Activated T-helper 9 cell treated with anti-CD3 and anti-CD28 coated beads, Interleukin-2, amount 50 U/mL, for 16 hours (primary cell): ENCODE data around the gene SYCP2L.
"Not testable (repeated sequence)": the region's sequence is repeated elsewhere in the genome, so short reads cannot be mapped to it uniquely, and the experiment has no call there.

Source experiments
- DNase-seq: peaks from one replicate; pipeline ENCODE4 v3.0.0-alpha.2; 2020; ENCODE audit warnings: low read depth

The SYCP2L gene

GRCh38 chr6:10957414-10957886 is 70.6 kb downstream of the SYCP2L start:
- DNase-seq = no peak

GRCh38 chr6:10960171-10960570 is 73.3 kb downstream of the SYCP2L start:
- no peak for DNase-seq

- no peak for DNase-seq
Measured at GRCh38 chr6:10961837-10962236, 75.0 kb downstream of the SYCP2L start.

GRCh38 chr6:10962673-10963072 is 75.8 kb downstream of the SYCP2L start:
- DNase-seq = no peak

- no peak for DNase-seq
Measured at GRCh38 chr6:10963113-10963512, 76.3 kb downstream of the SYCP2L start.

GRCh38 chr6:10964684-10965083 is 77.8 kb downstream of the SYCP2L start:
- no peak for DNase-seq

- DNase-seq = no peak
Measured at GRCh38 chr6:10968776-10969175, 81.9 kb downstream of the SYCP2L start.

GRCh38 chr6:10970731-10971130 is 83.9 kb downstream of the SYCP2L start:
- DNase-seq = no peak

- DNase-seq = no peak
Measured at GRCh38 chr6:10972196-10972595, 85.3 kb downstream of the SYCP2L start.

GRCh38 chr6:10976571-10976970 is 89.7 kb downstream of the SYCP2L start:
- no peak for DNase-seq

GRCh38 chr6:10977231-10977968 is 90.5 kb downstream of the SYCP2L start:
- no peak for DNase-seq

- DNase-seq = no peak
Measured at GRCh38 chr6:10979603-10980002, 92.8 kb downstream of the SYCP2L start.

- DNase-seq = no peak
Measured at GRCh38 chr6:10981409-10981808, 94.6 kb downstream of the SYCP2L start.

GRCh38 chr6:10984959-10985358 is 98.1 kb downstream of the SYCP2L start:
- DNase-seq = not testable (repeated sequence)

- DNase-seq = no peak
Measured at GRCh38 chr6:10989587-10989986, 102.7 kb downstream of the SYCP2L start.

- no peak for DNase-seq
Measured at GRCh38 chr6:10991115-10991514, 104.3 kb downstream of the SYCP2L start.

GRCh38 chr6:10993896-10994295 is 107.0 kb downstream of the SYCP2L start:
- DNase-seq = no peak

- DNase-seq = no peak
Measured at GRCh38 chr6:10995114-10995707, 108.4 kb downstream of the SYCP2L start.

GRCh38 chr6:10999994-11000393 is 113.1 kb downstream of the SYCP2L start:
- DNase-seq = no peak

- no peak for DNase-seq
Measured at GRCh38 chr6:11002176-11002575, 115.3 kb downstream of the SYCP2L start.

GRCh38 chr6:11003297-11003696 is 116.4 kb downstream of the SYCP2L start:
- DNase-seq = not testable (repeated sequence)

- no peak for DNase-seq
Measured at GRCh38 chr6:11006061-11006460, 119.2 kb downstream of the SYCP2L start.

GRCh38 chr6:11007715-11008608 is 121.1 kb downstream of the SYCP2L start:
- DNase-seq = no peak
